ENCODE data around the gene SSH2. TPM values are rescaled to one million over a fixed set of nuclear protein-coding genes. Genes with fewer than 3 reads are reported as not detected.
"Not testable (repeated sequence)": the region's sequence is repeated elsewhere in the genome, so short reads cannot be mapped to it uniquely, and the experiment has no call there.

SSH2 gene
- total RNA-seq, 6 donors from 2014 or later, result 55.4 to 82.9 (median 67.8) TPM

DNA sequence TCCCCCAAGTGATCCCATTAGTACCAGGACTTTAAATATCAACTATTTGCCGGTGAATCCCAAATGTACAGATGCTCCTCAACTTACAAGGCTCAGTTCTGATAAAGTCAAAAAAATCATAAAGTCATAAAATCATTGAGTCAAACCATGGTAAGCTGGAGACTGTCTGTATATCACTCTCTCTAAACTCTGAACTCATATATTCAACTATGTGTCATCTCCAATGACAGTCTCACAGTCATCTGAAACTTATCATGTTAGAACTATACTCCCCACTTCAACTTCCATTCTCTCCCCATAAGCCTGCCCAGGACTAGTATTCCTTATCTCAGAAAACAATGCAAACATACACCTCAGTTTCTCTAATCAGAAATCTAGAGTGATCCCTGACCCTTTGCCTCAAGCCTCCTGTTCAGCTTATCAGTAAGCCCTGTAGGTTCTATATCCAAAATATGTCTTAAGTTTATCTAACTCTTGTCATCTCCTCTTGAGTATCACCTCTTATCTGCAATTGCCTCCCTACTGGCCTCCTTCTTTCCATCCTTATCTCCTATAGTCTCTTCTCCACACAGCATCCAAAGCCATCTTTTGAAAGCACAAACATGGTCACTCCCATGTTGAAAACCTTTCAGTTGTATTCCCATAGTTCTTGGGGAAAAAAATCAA lies 55.0 kb downstream of the SSH2 start:
- TF ChIP-seq EP300 (IDR thresholded peaks at IDR 0.05) (no peak), POLR2AphosphoS5 (IDR thresholded peaks at IDR 0.05) (no peak), POLR2A (IDR thresholded peaks at IDR 0.05) (no peak)
- TF ChIP-seq, protein P1, sequence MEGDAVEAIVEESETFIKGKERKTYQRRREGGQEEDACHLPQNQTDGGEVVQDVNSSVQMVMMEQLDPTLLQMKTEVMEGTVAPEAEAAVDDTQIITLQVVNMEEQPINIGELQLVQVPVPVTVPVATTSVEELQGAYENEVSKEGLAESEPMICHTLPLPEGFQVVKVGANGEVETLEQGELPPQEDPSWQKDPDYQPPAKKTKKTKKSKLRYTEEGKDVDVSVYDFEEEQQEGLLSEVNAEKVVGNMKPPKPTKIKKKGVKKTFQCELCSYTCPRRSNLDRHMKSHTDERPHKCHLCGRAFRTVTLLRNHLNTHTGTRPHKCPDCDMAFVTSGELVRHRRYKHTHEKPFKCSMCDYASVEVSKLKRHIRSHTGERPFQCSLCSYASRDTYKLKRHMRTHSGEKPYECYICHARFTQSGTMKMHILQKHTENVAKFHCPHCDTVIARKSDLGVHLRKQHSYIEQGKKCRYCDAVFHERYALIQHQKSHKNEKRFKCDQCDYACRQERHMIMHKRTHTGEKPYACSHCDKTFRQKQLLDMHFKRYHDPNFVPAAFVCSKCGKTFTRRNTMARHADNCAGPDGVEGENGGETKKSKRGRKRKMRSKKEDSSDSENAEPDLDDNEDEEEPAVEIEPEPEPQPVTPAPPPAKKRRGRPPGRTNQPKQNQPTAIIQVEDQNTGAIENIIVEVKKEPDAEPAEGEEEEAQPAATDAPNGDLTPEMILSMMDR (IDR thresholded peaks at IDR 0.05), result no peak
- WGBS, 2 donors, result 96 to 100% methylated on average over 1 of the region's 1 CpG
- ATAC-seq (ENCODE audit: low FRiP score in 2 of 2), result no peak

DNA sequence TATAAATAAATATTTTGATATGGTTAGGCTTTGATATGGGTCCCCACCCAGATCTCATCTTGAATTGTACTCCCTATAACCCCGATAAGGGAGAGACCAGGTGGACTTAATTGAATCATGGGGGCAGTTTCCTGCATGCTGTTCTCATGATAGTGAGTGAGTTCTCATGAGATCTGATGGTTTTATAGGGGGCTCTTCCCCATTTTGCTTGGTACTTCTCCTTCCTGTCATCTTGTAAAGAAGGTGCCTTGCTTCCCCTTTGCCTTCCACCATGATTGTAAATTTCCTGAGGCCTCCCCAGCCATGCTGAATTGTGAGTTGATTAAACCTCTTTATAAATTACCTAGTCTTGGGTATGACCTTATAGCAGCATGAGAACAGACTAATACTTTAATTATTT lies 55.7 kb downstream of the SSH2 start:
- not testable (repeated sequence) for H3K4me1 ChIP-seq; H3K27me3 ChIP-seq; H3K36me3 ChIP-seq; H3K9me3 ChIP-seq; ATAC-seq (ENCODE audit: low FRiP score in 2 of 2); H3K27ac ChIP-seq; DNase-seq; H3K4me3 ChIP-seq
- 79 to 90% methylated on average over 1 of the region's 1 CpG for WGBS, 2 donors

More for the DNA sequence above, 55.0 kb downstream of the SSH2 start:
- Histone ChIP-seq H3K27ac (no peak overlapping the region), H3K27me3 (no peaks in the 10 kb centered on the region), H3K36me3 (no peaks in the 10 kb centered on the region), H3K4me3 (no peak overlapping the region), H3K9me3 (no peaks in the 10 kb centered on the region), H3K4me1 (no peaks in the 10 kb centered on the region)
- no peak for DNase-seq

DNA sequence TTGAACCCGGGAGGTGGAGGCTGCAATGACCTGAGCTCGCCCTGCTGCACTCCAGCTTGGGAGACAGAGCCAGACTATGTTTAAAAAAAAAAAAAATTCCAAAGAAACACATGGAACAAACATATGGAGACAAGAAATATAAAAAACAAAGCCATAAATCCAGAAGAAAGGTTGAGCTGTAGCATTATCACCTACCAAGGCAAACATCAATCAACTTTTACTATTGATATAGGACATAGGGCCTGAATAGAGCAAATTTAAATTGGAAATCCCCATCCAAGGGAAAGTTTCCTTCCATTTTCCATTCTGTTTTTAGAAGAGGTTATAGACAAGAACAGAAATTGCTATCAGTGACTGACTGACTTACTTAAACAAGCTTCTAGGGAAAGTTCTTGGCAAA lies 56.6 kb downstream of the SSH2 start:
- Histone ChIP-seq H3K36me3 (no peaks in the 10 kb centered on the region), H3K27me3 (no peaks in the 10 kb centered on the region), H3K9me3 (no peaks in the 10 kb centered on the region), H3K4me3 (no peak overlapping the region), H3K27ac (no peak overlapping the region), H3K4me1 (no peaks in the 10 kb centered on the region)
- TF ChIP-seq POLR2A (IDR thresholded peaks at IDR 0.05), result no peak
- TF ChIP-seq, protein P1 (IDR thresholded peaks at IDR 0.05), result no peak
- TF ChIP-seq EP300 (IDR thresholded peaks at IDR 0.05), result no peak
- TF ChIP-seq POLR2AphosphoS5 (IDR thresholded peaks at IDR 0.05), result no peak
- 94% methylated on average over 2 of the region's 2 CpGs for WGBS, 2 donors
- DNase-seq (no peak), ATAC-seq (ENCODE audit: low FRiP score in 2 of 2) (no peak)

DNA sequence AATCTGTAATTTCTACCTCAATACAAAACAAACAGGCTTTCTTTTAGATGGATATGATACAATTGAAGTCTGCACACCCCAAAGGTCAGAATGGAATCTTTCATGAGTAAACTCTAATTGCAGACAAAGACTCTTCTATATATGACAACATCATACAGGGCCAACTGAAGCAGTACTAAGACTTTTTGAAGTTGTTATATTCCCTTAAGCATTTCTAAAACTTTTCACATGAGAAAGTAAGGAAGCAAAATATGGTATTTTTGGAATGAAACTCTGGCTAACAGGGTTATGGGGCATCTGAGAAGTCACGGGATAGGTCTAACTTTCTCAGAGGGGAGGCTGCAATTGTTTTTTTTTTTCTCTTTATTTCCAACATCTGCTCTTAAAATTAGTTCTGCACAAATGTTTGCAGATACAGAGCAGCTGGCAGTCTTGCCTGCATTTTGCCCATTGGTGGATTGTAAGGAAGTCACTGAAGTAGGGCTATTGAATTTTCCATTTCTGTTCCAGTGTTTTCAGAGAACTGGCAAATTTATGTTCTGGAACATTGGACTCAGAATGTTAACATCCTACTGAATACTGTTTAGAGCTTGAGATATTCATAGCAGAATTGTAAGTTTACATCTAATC lies 59.1 kb downstream of the SSH2 start:
- Histone ChIP-seq H3K4me3 (no peak overlapping the region), H3K27me3 (no peaks in the 10 kb centered on the region), H3K27ac (no peak overlapping the region), H3K9me3 (no peaks in the 10 kb centered on the region), H3K4me1 (peaks cover 0 to 7% (median 0%) of the 10 kb centered on the region in 4 donors), H3K36me3 (no peaks in the 10 kb centered on the region)
- ATAC-seq (ENCODE audit: low FRiP score in 2 of 2) (no peak), DNase-seq (no peak)
- TF ChIP-seq POLR2A (IDR thresholded peaks at IDR 0.05) (no peak), POLR2AphosphoS5 (IDR thresholded peaks at IDR 0.05) (no peak), EP300 (IDR thresholded peaks at IDR 0.05) (no peak)
- TF ChIP-seq, protein P1 (IDR thresholded peaks at IDR 0.05), result no peak
- WGBS, 2 donors, result 86 to 90% methylated on average over 1 of the region's 1 CpG

DNA sequence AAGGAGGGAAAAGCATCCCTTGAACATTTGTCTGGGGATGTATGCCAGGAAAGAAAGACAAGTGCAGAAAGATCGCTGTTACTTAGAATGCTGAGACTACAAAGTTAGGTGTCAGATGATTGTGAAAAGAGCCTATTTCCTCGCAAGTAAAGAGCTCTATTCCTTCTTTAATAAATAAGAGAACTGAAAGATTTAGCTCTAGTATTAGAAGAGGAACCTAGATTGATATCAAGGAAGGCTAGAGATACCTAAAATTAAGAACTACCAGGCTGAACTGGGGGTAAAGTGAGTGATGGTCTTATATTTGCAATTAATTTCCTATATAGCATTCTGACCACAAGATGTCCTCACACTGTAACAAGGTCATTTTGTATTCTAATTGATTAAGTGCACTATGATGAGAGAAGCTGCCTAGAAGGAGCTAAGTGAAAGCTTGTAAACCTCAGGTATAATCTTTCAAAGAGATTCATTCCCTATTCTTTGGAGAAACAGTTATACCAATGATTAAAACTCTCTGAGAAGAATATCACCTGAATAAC lies 62.3 kb downstream of the SSH2 start:
- Histone ChIP-seq H3K9me3 (no peaks in the 10 kb centered on the region), H3K27ac (no peak overlapping the region), H3K4me3 (no peak overlapping the region), H3K36me3 (no peaks in the 10 kb centered on the region), H3K27me3 (no peaks in the 10 kb centered on the region), H3K4me1 (peaks cover 0 to 7% (median 0%) of the 10 kb centered on the region in 4 donors)
- WGBS, 2 donors, result 44 to 66% methylated on average over 2 of the region's 2 CpGs
- TF ChIP-seq POLR2A (IDR thresholded peaks at IDR 0.05) (no peak), POLR2AphosphoS5 (IDR thresholded peaks at IDR 0.05) (no peak)
- TF ChIP-seq, protein P1 (IDR thresholded peaks at IDR 0.05), result peak in 1 of 6 experiments; percentile 6
- no peak for ATAC-seq (ENCODE audit: low FRiP score in 2 of 2)
- no peak for DNase-seq
